K562 (cell line): Measurements from ENCODE around the gene CMTM8. TPM values are rescaled to one million over a fixed set of nuclear protein-coding genes. Genes with fewer than 3 reads are reported as not detected.

ENCODE experiments used
- ATAC-seq: fragments of 200-7000 bp; cut with Tn5 transposase; 3 replicates; pipeline ENCODE4 v1.9.1; 2020; ENCODE audit warnings: moderate library complexity
- BruUV-seq: library from RNA; stranded (reverse); fragments of 400-500 nt; replicated peaks from 2 replicates; lab custom pipeline; 2021; lab: Mats Ljungman, UMichigan
- CTCF ChIA-PET: fragments of 300-600 bp; formaldehyde crosslinking; extraction: SDS; loops from one replicate; lab custom pipeline; 2021; ENCODE audit warnings: low intra/inter-chr PET ratio; lab: Yijun Ruan, JAX
- POLR2A ChIA-PET: fragments of 300-600, 350-650 bp; sonication (Branson Sonifier 250); formaldehyde crosslinking; extraction: SDS; loops from one replicate; lab custom pipeline; 2021; ENCODE audit warnings: antibody characterized with exemption, inconsistent platforms; lab: Yijun Ruan, JAX
- DNase-seq, 4 experiments: peaks; one replicate each; pipeline versions ENCODE4 v3.0.0 to v3.0.0-alpha.2; 2011 to 2018; ENCODE audit warnings: low spot score in 3 of 4, mixed read lengths in 3 of 4; ENCODE audit errors: extremely low read depth in 1 of 4
- FAIRE-seq: peaks from 2 replicates; lab custom pipeline; 2011; peaks lifted over from hg19 to GRCh38; lab: Jason Lieb, UNC
- H2AFZ ChIP-seq: 2 replicates; pipeline ENCODE4 v1.6.0; 2011; ENCODE audit warnings: low read depth, low read length, control low read depth, inconsistent platforms
- H3K27ac ChIP-seq: fragments of 200-600 bp; 3 replicates; pipeline ENCODE4 v1.8.0; 2011; ENCODE audit warnings: low read depth, mild to moderate bottlenecking, control low read depth, inconsistent platforms, low read length, moderate library complexity, mixed read lengths; ENCODE audit errors: extremely low read depth
- H3K27me3 ChIP-seq, 2 experiments: fragments of 300-600 bp in 1 of 2; 2 replicates in 1 of 2; 3 replicates in 1 of 2; pipeline versions ENCODE4 v1.6.0 to v1.8.0; 2011; ENCODE audit warnings: inconsistent platforms in 2 of 2, low read length in 2 of 2, mild to moderate bottlenecking in 1 of 2, mixed read lengths in 1 of 2, moderate library complexity in 1 of 2; ENCODE audit not compliant: control insufficient read depth in 2 of 2, insufficient read depth in 2 of 2
- H3K36me3 ChIP-seq: fragments of 300-600 bp; 3 replicates; pipeline ENCODE4 v1.8.0; 2011; ENCODE audit warnings: mild to moderate bottlenecking, low read length, inconsistent platforms; ENCODE audit not compliant: control insufficient read depth, insufficient read depth
- H3K4me1 ChIP-seq, 2 experiments: fragments of 200-600 bp in 1 of 2; replicated peaks in 1 of 2; 2 replicates in 1 of 2; 3 replicates in 1 of 2; pipeline versions ENCODE4 v1.5.1 to v1.8.0; 2011; ENCODE audit warnings: inconsistent platforms in 2 of 2, low read length in 2 of 2, mild to moderate bottlenecking in 1 of 2, mixed read lengths in 1 of 2, moderate library complexity in 1 of 2; ENCODE audit not compliant: control insufficient read depth in 2 of 2, insufficient read depth in 2 of 2
- H3K4me2 ChIP-seq: 2 replicates; pipeline ENCODE4 v1.6.1; 2011; ENCODE audit warnings: low read length, control low read depth, inconsistent platforms, mixed read lengths; ENCODE audit not compliant: insufficient read depth
- H3K4me3 ChIP-seq: fragments of 200-600 bp; sonication (generic), shearing (Covaris generic); 2 replicates; pipeline ENCODE4 v1.5.1; 2016; ENCODE audit warnings: control low read depth, inconsistent platforms
- H3K79me2 ChIP-seq: fragments of 200-600 bp; 3 replicates; pipeline ENCODE4 v1.8.0; 2011; ENCODE audit warnings: low read length, inconsistent platforms; ENCODE audit not compliant: control insufficient read depth, insufficient read depth
- H3K9ac ChIP-seq, 2 experiments: 2 replicates each; pipeline versions ENCODE4 v1.6.0 to v1.6.1; 2011; ENCODE audit warnings: low read depth in 2 of 2, low read length in 2 of 2, control low read depth in 1 of 2, inconsistent platforms in 1 of 2, mild to moderate bottlenecking in 1 of 2, mixed read lengths in 1 of 2; ENCODE audit not compliant: insufficient read depth in 1 of 2
- H3K9me1 ChIP-seq: one replicate; pipeline ENCODE4 v1.6.0; 2011; ENCODE audit warnings: inconsistent platforms, mild to moderate bottlenecking, low read length, moderate library complexity; ENCODE audit not compliant: control insufficient read depth, insufficient read depth
- H3K9me3 ChIP-seq: replicated peaks from 2 replicates; pipeline ENCODE4 v1.5.1; 2011; ENCODE audit warnings: low read depth, low read length, inconsistent platforms; ENCODE audit not compliant: control insufficient read depth, insufficient read depth
- H4K20me1 ChIP-seq: replicated peaks from 2 replicates; pipeline ENCODE4 v1.6.1; 2011; ENCODE audit warnings: low read length, inconsistent platforms, mixed read lengths; ENCODE audit not compliant: control insufficient read depth, insufficient read depth
- BRCA1 ChIP-seq, 2 experiments: fragments of 450-650 bp in 1 of 2; sonication (generic) in 1 of 2; formaldehyde crosslinking in 1 of 2; IDR thresholded peaks; 2 replicates each; pipeline versions ENCODE4 v1.5.0 to v1.6.1; 2017 to 2020; ENCODE audit warnings: mild to moderate bottlenecking in 1 of 2, missing genetic modification reagents in 1 of 2
- CAMTA2 ChIP-seq: fragments of 250-450 bp; sonication (Bioruptor Pico); conservative IDR thresholded peaks from 2 replicates; pipeline ENCODE4 v1.5.1; 2022
- EP300 ChIP-seq: IDR thresholded peaks from 2 replicates; pipeline ENCODE4 v1.6.1; 2012; ENCODE audit warnings: low read length, improper control_type of control experiment
- HMGN3 ChIP-seq: IDR thresholded peaks from 2 replicates; pipeline ENCODE4 v1.6.1; 2011; ENCODE audit warnings: borderline replicate concordance, low read depth, mild to moderate bottlenecking, mixed read lengths, low read length; ENCODE audit not compliant: insufficient read length; ENCODE audit errors: extremely low read depth
- HOMEZ ChIP-seq: fragments of 250-450 bp; sonication (Bioruptor Pico); IDR thresholded peaks from 2 replicates; pipeline ENCODE4 v1.4.0; 2020; ENCODE audit warnings: mild to moderate bottlenecking, moderate library complexity
- LEF1 ChIP-seq: fragments of 450-650 bp; IDR thresholded peaks from 2 replicates; pipeline ENCODE4 v1.6.1; 2016; ENCODE audit warnings: mild to moderate bottlenecking
- MAFG ChIP-seq: fragments of 450-650 bp; conservative IDR thresholded peaks from 2 replicates; pipeline ENCODE4 v1.6.1; 2016; ENCODE audit warnings: missing genetic modification characterization, missing compliant biosample characterization
- NFATC3 ChIP-seq: fragments of 450-650 bp; IDR thresholded peaks from 2 replicates; pipeline ENCODE4 v1.6.1; 2017; ENCODE audit warnings: mild to moderate bottlenecking
- NR1H2 ChIP-seq: sonication (generic); formaldehyde crosslinking; IDR thresholded peaks from 2 replicates; pipeline ENCODE4 v1.4.0; 2020; ENCODE audit warnings: mild to moderate bottlenecking, missing genetic modification reagents
- PURB ChIP-seq: sonication (generic); formaldehyde crosslinking; IDR thresholded peaks from 2 replicates; pipeline ENCODE4 v1.9.0; 2021; ENCODE audit warnings: low read depth, mild to moderate bottlenecking, missing genetic modification reagents
- TRIM24 ChIP-seq, 2 experiments: fragments of 450-650 bp; IDR thresholded peaks; 2 replicates each; pipeline ENCODE4 v1.6.1; 2016
- ZNF124 ChIP-seq: sonication (generic); formaldehyde crosslinking; IDR thresholded peaks from 2 replicates; pipeline ENCODE4 v1.8.1; 2022; ENCODE audit warnings: missing genetic modification reagents
- ZNF347 ChIP-seq: fragments of 450-650 bp; formaldehyde crosslinking; IDR thresholded peaks from 2 replicates; pipeline ENCODE4 v1.4.0; 2020; ENCODE audit warnings: low read depth, mild to moderate bottlenecking, moderate library complexity
- ZSCAN32 ChIP-seq: fragments of 450-650 bp; formaldehyde crosslinking; IDR thresholded peaks from 2 replicates; pipeline ENCODE4 v1.4.0; 2020; ENCODE audit warnings: mild to moderate bottlenecking, moderate library complexity
- WGBS: fragments of 100-300 bp; shearing (Covaris generic); methylation state at CpG from one replicate; pipeline ENCODE4 v1.1.6; 2016; ENCODE audit warnings: low coverage, mixed read lengths; ENCODE audit not compliant: insufficient coverage; ENCODE audit errors: missing lambda C conversion rate; 5-methylcytosine and 5-hydroxymethylcytosine counted together
- in situ Hi-C: fragments of 300-500 bp; cut with MboI; formaldehyde crosslinking; loops from 4 replicates; pipeline ENCODE4 v1.15.0; 2018; ENCODE audit warnings: inconsistent platforms, mixed read lengths
- intact Hi-C: fragments of 100-400 bp; cut with micrococcal nuclease; formaldehyde crosslinking; loops from 2 replicates; pipeline ENCODE4 v1.14.2; 2022
- polyA plus RNA-seq, 8 experiments: library from polyadenylated mRNA; depleted of rRNA in 4 of 8; stranded (reverse) in 5 of 8; unstranded in 3 of 8; fragments of >200 nt; fragmentation: Nextera tagmentation in 2 of 8; fragmentation: Illumina TruSeq in 1 of 8; extraction: Ambion mirVana in 2 of 8; extraction: Trizol in 1 of 8; gene quantifications; 2 replicates each; pipeline versions ENCODE4 v1.2.1 to v1.2.3, GENCODE V29; 2011 to 2014; ENCODE audit warnings: inconsistent platforms in 1 of 8, missing spikeins in 1 of 8
- total RNA-seq, 7 experiments: library from RNA; depleted of rRNA in 6 of 7; stranded (reverse); fragments of >200 nt in 6 of 7; fragmentation: Illumina TruSeq in 2 of 7; extraction: Trizol in 2 of 7; gene quantifications; 2 replicates each; pipeline versions ENCODE4 v1.2.1 to v1.2.3, GENCODE V29; 2011 to 2021; ENCODE audit warnings: low replicate concordance in 1 of 7

CMTM8 gene
- total and polyA plus RNA-seq, 9 of the 15 experiments (the other 6 are each of a cell fraction or from before 2014, with no cell fraction given): not detected

GRCh38 chr3:32313169-32313568 is 74.7 kb downstream of the CMTM8 start:
- Histone ChIP-seq H3K9me3 (no peaks in the 10 kb centered on the region), H3K36me3 (no peaks in the 10 kb centered on the region), H4K20me1 (no peaks in the 10 kb centered on the region), H3K79me2 (no peaks in the 10 kb centered on the region), H3K4me1 (no peaks in the 10 kb centered on the region), H3K27ac (no peak overlapping the region), H3K9ac (no peak overlapping the region), H3K9me1 (no peaks in the 10 kb centered on the region), H3K27me3 (peaks cover 23 to 36% of the 10 kb centered on the region in 2 experiments; a peak in 4 of 5 replicates), H3K4me3 (no peak overlapping the region), H2AFZ (no peak overlapping the region), H3K4me2 (no peak overlapping the region)
- ChIA-PET POLR2A (no interaction called here), CTCF (no interaction called here)
- ATAC-seq: no peak
- WGBS: 2% methylated on average over 6 of the region's 6 CpGs
- FAIRE-seq: no peak
- BruUV-seq: no TSS peak
- DNase-seq: no peak
- in situ Hi-C loops: no loop called here
- TF ChIP-seq HOMEZ (CRISPR knock-in tag): no peak
- intact Hi-C loops: no loop called here

- H3K9me3 ChIP-seq: no peaks in the 10 kb centered on the region
- peaks cover 23 to 36% of the 10 kb centered on the region in 2 experiments; a peak in 4 of 5 replicates for H3K27me3 ChIP-seq
- in situ Hi-C loops: no loop called here
- H3K36me3 ChIP-seq: no peaks in the 10 kb centered on the region
- intact Hi-C loops: no loop called here
- ChIA-PET POLR2A (interaction anchor here (0.6 kb wide), 1 partner anchor 50 kb away, joined by 3 read pairs; no protein-coding TSS in a partner anchor), CTCF (no interaction called here)
- no peak overlapping the region for H3K27ac ChIP-seq
- no peaks in the 10 kb centered on the region for H3K79me2 ChIP-seq
- no peaks in the 10 kb centered on the region for H3K4me1 ChIP-seq
- no peaks in the 10 kb centered on the region for H3K9me1 ChIP-seq
- BruUV-seq: no TSS peak
- H3K4me2 ChIP-seq: no peak overlapping the region
- DNase-seq: no peak
- 0% methylated on average over 5 of the region's 5 CpGs for WGBS
- FAIRE-seq: no peak
- H4K20me1 ChIP-seq: no peaks in the 10 kb centered on the region
- no peak overlapping the region for H3K4me3 ChIP-seq
- no peak overlapping the region for H3K9ac ChIP-seq
- no peak overlapping the region for H2AFZ ChIP-seq
- no peak for ATAC-seq
- TF ChIP-seq MAFG (tag): no peak
- no peak for TF ChIP-seq NFATC3
- TF ChIP-seq BRCA1 (IDR thresholded peaks at IDR 0.05): no peak
- TF ChIP-seq BRCA1 (CRISPR knock-in tag; IDR thresholded peaks at IDR 0.05): no peak
- TF ChIP-seq TRIM24 (IDR thresholded peaks at IDR 0.05): no peak
- no peak for TF ChIP-seq EP300
- TF ChIP-seq CAMTA2 (CRISPR knock-in tag): no peak
- TF ChIP-seq ZSCAN32 (CRISPR knock-in tag): no peak
- no peak for TF ChIP-seq ZNF347 (CRISPR knock-in tag)
- no peak for TF ChIP-seq LEF1
- TF ChIP-seq HMGN3: no peak
- TF ChIP-seq NR1H2 (CRISPR knock-in tag): no peak
- no peak for TF ChIP-seq PURB (CRISPR knock-in tag)
- TF ChIP-seq ZNF124 (CRISPR knock-in tag): no peak
Observed at GRCh38 chr3:32313723-32314473, 75.4 kb downstream of the CMTM8 start.
